Liver (tissue), 9 donors: Measurements from ENCODE around the gene MICU1. TPM values are rescaled to one million over a fixed set of nuclear protein-coding genes. Genes with fewer than 3 reads are reported as not detected.

Experiments used
- DNase-seq: peaks from one replicate; pipeline ENCODE4 v3.0.0-alpha.2; 2017; ENCODE audit warnings: low spot score
- H3K27ac ChIP-seq, 2 donors: one replicate each; pipeline ENCODE4 v1.7.0; 2013; ENCODE audit warnings: inconsistent platforms in 2 of 2, low read length in 2 of 2, control low read depth in 1 of 2, low read depth in 1 of 2, mild to moderate bottlenecking in 1 of 2
- H3K27me3 ChIP-seq, 4 donors: one replicate each; pipeline versions ENCODE4 v1.6.1 to v1.7.0; 2013; ENCODE audit warnings: low read length in 3 of 4, inconsistent platforms in 1 of 4, mild to moderate bottlenecking in 1 of 4, moderate library complexity in 1 of 4; ENCODE audit not compliant: control insufficient read depth in 4 of 4, insufficient read depth in 4 of 4
- H3K36me3 ChIP-seq, 4 donors: one replicate each; pipeline versions ENCODE4 v1.6.1 to v1.7.0; 2013; ENCODE audit warnings: low read length in 3 of 4, mild to moderate bottlenecking in 3 of 4, low read depth in 1 of 4, moderate library complexity in 1 of 4; ENCODE audit not compliant: control insufficient read depth in 4 of 4, insufficient read depth in 3 of 4
- H3K4me1 ChIP-seq, 4 donors: one replicate each; pipeline versions ENCODE4 v1.6.1 to v1.7.0; 2013; ENCODE audit warnings: low read length in 3 of 4, mild to moderate bottlenecking in 3 of 4, moderate library complexity in 1 of 4; ENCODE audit not compliant: control insufficient read depth in 4 of 4, insufficient read depth in 4 of 4
- H3K4me3 ChIP-seq, 3 donors: one replicate each; pipeline versions ENCODE4 v1.6.1 to v1.7.0; 2013; ENCODE audit warnings: low read length in 3 of 3, control low read depth in 1 of 3, low read depth in 1 of 3, mild to moderate bottlenecking in 1 of 3
- H3K9ac ChIP-seq, 2 donors: one replicate each; pipeline ENCODE4 v1.7.0; 2013; ENCODE audit warnings: low read length in 2 of 2, mild to moderate bottlenecking in 2 of 2, moderate library complexity in 2 of 2, control low read depth in 1 of 2, low read depth in 1 of 2
- H3K9me3 ChIP-seq, 4 donors: one replicate each; pipeline versions ENCODE4 v1.6.1 to v1.7.0; 2013; ENCODE audit warnings: low read length in 3 of 4; ENCODE audit not compliant: control insufficient read depth in 4 of 4
- ATF3 ChIP-seq: IDR thresholded peaks from 2 replicates; pipeline ENCODE4 v1.6.1; 2016; ENCODE audit warnings: antibody characterized with exemption
- EGR1 ChIP-seq, 2 donors: IDR thresholded peaks; 2 replicates each; pipeline ENCODE4 v1.6.1; 2016 to 2018; ENCODE audit warnings: antibody characterized with exemption in 2 of 2, low read depth in 2 of 2
- FOXA1 ChIP-seq: IDR thresholded peaks from 2 replicates; pipeline ENCODE4 v1.6.1; 2016; ENCODE audit warnings: antibody characterized with exemption
- FOXA2 ChIP-seq: IDR thresholded peaks from 2 replicates; pipeline ENCODE4 v1.6.1; 2016; ENCODE audit warnings: antibody characterized with exemption
- HNF4A ChIP-seq, 2 donors: conservative IDR thresholded peaks; 2 replicates each; pipeline ENCODE4 v1.6.1; 2016; ENCODE audit warnings: antibody characterized with exemption in 2 of 2, mild to moderate bottlenecking in 2 of 2
- JUND ChIP-seq, 2 donors: IDR thresholded peaks; 2 replicates each; pipeline ENCODE4 v1.6.1; 2016; ENCODE audit warnings: antibody characterized with exemption in 2 of 2
- NR2F2 ChIP-seq: IDR thresholded peaks from 2 replicates; pipeline ENCODE4 v1.6.1; 2016; ENCODE audit warnings: antibody characterized with exemption
- RAD21 ChIP-seq, 2 donors: IDR thresholded peaks; 2 replicates each; pipeline ENCODE4 v1.6.1; 2016; ENCODE audit warnings: antibody characterized with exemption in 2 of 2, mild to moderate bottlenecking in 2 of 2
- REST ChIP-seq: IDR thresholded peaks from 2 replicates; pipeline ENCODE4 v1.6.1; 2016; ENCODE audit warnings: antibody characterized with exemption, mild to moderate bottlenecking
- RXRA ChIP-seq, 2 donors: IDR thresholded peaks; 2 replicates each; pipeline ENCODE4 v1.6.1; 2017 to 2018; ENCODE audit warnings: antibody characterized with exemption in 2 of 2, mild to moderate bottlenecking in 1 of 2
- SP1 ChIP-seq: IDR thresholded peaks from 2 replicates; pipeline ENCODE4 v1.6.1; 2018; ENCODE audit warnings: antibody characterized with exemption, mild to moderate bottlenecking
- TAF1 ChIP-seq: conservative IDR thresholded peaks from 2 replicates; pipeline ENCODE4 v1.6.1; 2016; ENCODE audit warnings: antibody characterized with exemption, mild to moderate bottlenecking
- ZBTB33 ChIP-seq: IDR thresholded peaks from 2 replicates; pipeline ENCODE4 v1.6.1; 2016; ENCODE audit warnings: antibody characterized with exemption
- WGBS: extraction: QIAGEN DNeasy Blood & Tissue Kit; methylation state at CpG from one replicate; pipeline ENCODE4 v1.1.7; 2013; 5-methylcytosine and 5-hydroxymethylcytosine counted together
- polyA plus RNA-seq, 2 donors: library from polyadenylated mRNA; stranded (reverse) in 1 of 2; unstranded in 1 of 2; fragments of 200-250 nt in 1 of 2; fragments of >200 nt in 1 of 2; fragmentation: Nextera tagmentation in 1 of 2; extraction: Ambion mirVana in 1 of 2; gene quantifications; one replicate each; pipeline versions ENCODE4 v1.2.1 to v1.2.3, GENCODE V29; 2013 to 2015
- total RNA-seq, 2 donors: library from RNA; depleted of rRNA; stranded (reverse); fragments of >200 nt; gene quantifications; one replicate each; pipeline ENCODE4 v1.2.3, GENCODE V29; 2014
- donor health status: healthy.
- donor health status: healthy.
- donor health status: healthy.
- donor health status: healthy.
- donor health status: healthy.

Gene MICU1
- total and polyA plus RNA-seq, 4 donors, result 26.4 to 47.4 (median 32.1) TPM

GRCh38 chr10:72423426-72423825 is 202.5 kb downstream of the MICU1 start:
- Histone ChIP-seq H3K4me1 (no peaks in the 10 kb centered on the region), H3K9me3 (no peaks in the 10 kb centered on the region), H3K27ac (no peak overlapping the region), H3K27me3 (no peaks in the 10 kb centered on the region), H3K4me3 (no peak overlapping the region), H3K9ac (no peak overlapping the region), H3K36me3 (peaks cover 0 to 38% (median 30%) of the 10 kb centered on the region in 4 donors)
- no peak for DNase-seq
- TF ChIP-seq ATF3 (no peak), ZBTB33 (no peak), JUND (IDR thresholded peaks at IDR 0.05) (no peak), RAD21 (IDR thresholded peaks at IDR 0.05) (no peak), REST (no peak), FOXA2 (no peak)
- WGBS, result 97% methylated on average over 3 of the region's 3 CpGs

- Histone ChIP-seq H3K9me3 (no peaks in the 10 kb centered on the region), H3K27me3 (no peaks in the 10 kb centered on the region), H3K4me1 (no peaks in the 10 kb centered on the region), H3K36me3 (peaks cover 0 to 42% (median 30%) of the 10 kb centered on the region in 4 donors), H3K27ac (no peak overlapping the region), H3K9ac (no peak overlapping the region), H3K4me3 (no peak overlapping the region)
- TF ChIP-seq HNF4A (conservative IDR thresholded peaks at IDR 0.05) (no peak), RAD21 (IDR thresholded peaks at IDR 0.05) (no peak), NR2F2 (no peak), FOXA1 (no peak), RXRA (IDR thresholded peaks at IDR 0.05) (no peak), SP1 (no peak), TAF1 (no peak), EGR1 (IDR thresholded peaks at IDR 0.05; ENCODE audit: low read depth in 2 of 2) (no peak), ZBTB33 (no peak), JUND (IDR thresholded peaks at IDR 0.05) (no peak), REST (no peak)
- WGBS, result 93% methylated on average over 1 of the region's 1 CpG
- DNase-seq, result no peak
Measured at GRCh38 chr10:72421885-72422540, 203.9 kb downstream of the MICU1 start.
